ENCODE data around the gene RASSF6.

DNA sequence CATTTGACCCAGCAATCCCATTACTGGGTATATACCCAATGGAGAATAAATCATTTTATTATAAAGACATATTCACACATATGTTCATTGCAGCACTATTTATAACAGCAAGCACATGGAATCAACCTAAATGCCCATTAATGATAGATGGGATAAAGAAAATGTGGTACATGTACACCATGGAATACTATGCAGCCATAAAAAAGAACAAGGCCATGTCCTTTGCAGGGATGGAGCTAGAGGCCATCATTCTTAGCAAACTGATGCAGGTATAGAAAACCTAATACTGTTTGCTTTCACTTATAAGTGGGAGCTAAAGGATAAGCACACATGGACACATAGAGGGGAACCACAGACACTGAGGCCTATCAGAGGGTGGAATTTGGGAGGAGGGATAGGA lies 22.6 kb downstream of the RASSF6 start:
- TF ChIP-seq, protein P1, sequence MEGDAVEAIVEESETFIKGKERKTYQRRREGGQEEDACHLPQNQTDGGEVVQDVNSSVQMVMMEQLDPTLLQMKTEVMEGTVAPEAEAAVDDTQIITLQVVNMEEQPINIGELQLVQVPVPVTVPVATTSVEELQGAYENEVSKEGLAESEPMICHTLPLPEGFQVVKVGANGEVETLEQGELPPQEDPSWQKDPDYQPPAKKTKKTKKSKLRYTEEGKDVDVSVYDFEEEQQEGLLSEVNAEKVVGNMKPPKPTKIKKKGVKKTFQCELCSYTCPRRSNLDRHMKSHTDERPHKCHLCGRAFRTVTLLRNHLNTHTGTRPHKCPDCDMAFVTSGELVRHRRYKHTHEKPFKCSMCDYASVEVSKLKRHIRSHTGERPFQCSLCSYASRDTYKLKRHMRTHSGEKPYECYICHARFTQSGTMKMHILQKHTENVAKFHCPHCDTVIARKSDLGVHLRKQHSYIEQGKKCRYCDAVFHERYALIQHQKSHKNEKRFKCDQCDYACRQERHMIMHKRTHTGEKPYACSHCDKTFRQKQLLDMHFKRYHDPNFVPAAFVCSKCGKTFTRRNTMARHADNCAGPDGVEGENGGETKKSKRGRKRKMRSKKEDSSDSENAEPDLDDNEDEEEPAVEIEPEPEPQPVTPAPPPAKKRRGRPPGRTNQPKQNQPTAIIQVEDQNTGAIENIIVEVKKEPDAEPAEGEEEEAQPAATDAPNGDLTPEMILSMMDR (IDR thresholded peaks at IDR 0.05): no peak
- TF ChIP-seq POLR2A (IDR thresholded peaks at IDR 0.05): no peak
